ENCODE data around the gene ZAP70.
A peak's percentile ranks its signal among the peaks of the same experiment; 100 is the strongest.

Gene ZAP70

DNA sequence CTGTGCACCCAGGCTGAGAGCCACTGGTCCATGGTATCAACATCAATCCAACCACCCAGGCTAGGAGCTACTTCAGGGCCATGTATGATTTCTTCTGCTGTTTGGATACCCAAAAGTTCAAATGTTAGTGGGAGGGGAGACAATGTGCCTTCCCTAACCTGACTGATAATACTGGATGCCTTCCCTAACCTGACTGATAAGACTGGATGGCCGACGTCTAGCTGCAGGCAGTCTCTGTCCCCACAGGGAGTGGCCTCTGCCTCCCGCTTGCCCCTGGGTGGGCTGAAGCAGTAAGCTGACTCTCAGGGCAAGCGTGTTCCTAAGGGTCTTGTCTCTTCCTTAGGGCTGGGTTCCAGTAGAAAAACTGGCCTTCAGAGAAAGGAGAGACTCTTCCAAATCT, 65.8 kb downstream of the ZAP70 start:
- Histone ChIP-seq H2AFZ (ENCODE audit: low read depth, low read length) (no peak overlapping the region), H2BK12ac (ENCODE audit: low read length in 2 of 2) (no peak overlapping the region), H2AK5ac (ENCODE audit: low read length, severe bottlenecking) (no peak overlapping the region), H3K4ac (ENCODE audit: low read depth in 1 of 2, low read length in 2 of 2) (no peak overlapping the region), H3K9ac (ENCODE audit: low read length) (no peak overlapping the region), H3K4me3 (ENCODE audit: insufficient read depth in 1 of 2, low read depth in 1 of 2, low read length in 2 of 2) (no peak overlapping the region), H4K91ac (ENCODE audit: low read length) (no peak overlapping the region), H4K8ac (ENCODE audit: low read length) (no peak overlapping the region), H3K9me3 (ENCODE audit: control insufficient read depth, low read length) (no peaks in the 10 kb centered on the region), H3K14ac (ENCODE audit: low read length in 2 of 2) (peak overlapping the region in 1 of 2 experiments; percentile 77), H2BK120ac (ENCODE audit: low read depth, low read length) (no peak overlapping the region), H3K18ac (ENCODE audit: low read depth in 1 of 2, low read length in 2 of 2) (no peak overlapping the region), H2BK5ac (ENCODE audit: low read depth, low read length, poor library complexity, severe bottlenecking) (no peak overlapping the region), H3K4me2 (ENCODE audit: low read length, poor library complexity, severe bottlenecking) (no peak overlapping the region), H3K27ac (ENCODE audit: low read length, poor library complexity, severe bottlenecking) (no peak overlapping the region), H3K79me1 (replicated peaks; ENCODE audit: low read length, poor library complexity, severe bottlenecking) (peaks cover 16% of the 10 kb centered on the region), H2BK15ac (ENCODE audit: low read depth, poor library complexity, severe bottlenecking) (no peak overlapping the region), H3K27me3 (ENCODE audit: control insufficient read depth in 1 of 2, insufficient read depth in 1 of 2, low read length in 2 of 2) (no peaks in the 10 kb centered on the region), H3K4me1 (ENCODE audit: control insufficient read depth, insufficient read depth, low read depth, low read length) (no peaks in the 10 kb centered on the region), H3K23ac (ENCODE audit: low read length in 2 of 2) (no peak overlapping the region), H3K36me3 (ENCODE audit: control insufficient read depth in 1 of 2, insufficient read depth in 2 of 2, low read depth in 1 of 2, low read length in 2 of 2) (peaks cover 24 to 43% of the 10 kb centered on the region in 2 experiments)
- 98% methylated on average over 4 of the region's 4 CpGs for WGBS
- no peak for DNase-seq

DNA sequence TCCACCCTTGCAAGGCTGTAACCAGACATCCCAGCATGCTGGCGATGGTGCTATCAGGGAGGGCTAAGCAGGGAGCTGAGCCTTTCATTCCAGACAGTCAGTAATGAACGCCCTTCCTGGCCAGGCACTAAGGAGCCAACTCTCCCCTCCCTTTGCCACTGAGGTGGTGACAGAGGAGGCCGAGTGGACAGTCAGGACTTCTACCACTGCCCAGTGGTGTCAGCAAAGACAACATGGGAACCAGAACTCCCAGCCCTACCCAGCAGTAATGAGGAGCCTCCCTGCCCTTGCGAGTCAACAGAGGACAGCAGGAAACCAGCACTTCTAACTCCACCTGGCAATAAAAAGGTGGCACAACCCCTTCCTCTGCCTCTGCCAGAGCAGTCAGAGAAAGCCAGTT, 68.6 kb downstream of the ZAP70 start:
- peaks cover 17 to 21% of the 10 kb centered on the region in 2 experiments for H3K36me3 ChIP-seq (ENCODE audit: control insufficient read depth in 1 of 2, insufficient read depth in 2 of 2, low read depth in 1 of 2, low read length in 2 of 2)
- no peaks in the 10 kb centered on the region for H3K9me3 ChIP-seq (ENCODE audit: control insufficient read depth, low read length)
- no peak overlapping the region for H3K9ac ChIP-seq (ENCODE audit: low read length)
- H3K27ac ChIP-seq (ENCODE audit: low read length, poor library complexity, severe bottlenecking): no peak overlapping the region
- no peak for DNase-seq
- no peak overlapping the region for H2BK120ac ChIP-seq (ENCODE audit: low read depth, low read length)
- H4K91ac ChIP-seq (ENCODE audit: low read length): peak overlapping the region; percentile 68
- no peak overlapping the region for H2AK5ac ChIP-seq (ENCODE audit: low read length, severe bottlenecking)
- H3K4ac ChIP-seq (ENCODE audit: low read depth in 1 of 2, low read length in 2 of 2): no peak overlapping the region
- 90% methylated on average over 4 of the region's 4 CpGs for WGBS
- no peak overlapping the region for H2BK5ac ChIP-seq (ENCODE audit: low read depth, low read length, poor library complexity, severe bottlenecking)
- no peak overlapping the region for H2BK15ac ChIP-seq (ENCODE audit: low read depth, poor library complexity, severe bottlenecking)
- H2AFZ ChIP-seq (ENCODE audit: low read depth, low read length): no peak overlapping the region
- peak overlapping the region in 1 of 2 experiments; percentile 58 for H3K18ac ChIP-seq (ENCODE audit: low read depth in 1 of 2, low read length in 2 of 2)
- H3K79me1 ChIP-seq (replicated peaks; ENCODE audit: low read length, poor library complexity, severe bottlenecking): peaks cover 16% of the 10 kb centered on the region
- H2BK12ac ChIP-seq (ENCODE audit: low read length in 2 of 2): peak overlapping the region in 1 of 2 experiments; percentile 50
- no peak overlapping the region for H3K4me2 ChIP-seq (ENCODE audit: low read length, poor library complexity, severe bottlenecking)
- H3K27me3 ChIP-seq (ENCODE audit: control insufficient read depth in 1 of 2, insufficient read depth in 1 of 2, low read length in 2 of 2): no peaks in the 10 kb centered on the region
- H3K14ac ChIP-seq (ENCODE audit: low read length in 2 of 2): no peak overlapping the region
- no peak overlapping the region for H3K23ac ChIP-seq (ENCODE audit: low read length in 2 of 2)
- H3K4me3 ChIP-seq (ENCODE audit: insufficient read depth in 1 of 2, low read depth in 1 of 2, low read length in 2 of 2): no peak overlapping the region
- no peak overlapping the region for H4K8ac ChIP-seq (ENCODE audit: low read length)
- no peaks in the 10 kb centered on the region for H3K4me1 ChIP-seq (ENCODE audit: control insufficient read depth, insufficient read depth, low read depth, low read length)

DNA sequence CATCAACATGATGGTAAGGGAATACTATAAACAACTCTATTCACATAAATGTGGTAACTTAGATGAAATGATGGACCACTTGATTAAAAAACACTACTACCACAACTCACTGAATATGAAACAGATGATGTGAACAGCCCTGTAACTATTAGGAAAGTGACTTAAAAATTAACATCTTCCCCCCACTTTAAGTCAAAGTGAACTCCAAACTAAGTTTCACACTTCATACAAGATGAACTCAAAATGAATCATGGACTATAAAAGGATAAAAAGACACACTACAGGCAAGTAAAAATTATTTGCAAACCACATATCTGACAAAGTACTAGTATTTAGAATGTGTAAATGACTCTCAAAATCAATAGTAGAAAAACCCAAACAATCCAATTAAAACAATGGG, 71.6 kb downstream of the ZAP70 start:
- Histone ChIP-seq H2BK15ac (ENCODE audit: low read depth, poor library complexity, severe bottlenecking) (no peak overlapping the region), H2AFZ (ENCODE audit: low read depth, low read length) (no peak overlapping the region), H3K9ac (ENCODE audit: low read length) (no peak overlapping the region), H2BK5ac (ENCODE audit: low read depth, low read length, poor library complexity, severe bottlenecking) (no peak overlapping the region), H4K91ac (ENCODE audit: low read length) (no peak overlapping the region), H3K9me3 (ENCODE audit: control insufficient read depth, low read length) (no peaks in the 10 kb centered on the region), H3K27ac (ENCODE audit: low read length, poor library complexity, severe bottlenecking) (no peak overlapping the region), H3K18ac (ENCODE audit: low read depth in 1 of 2, low read length in 2 of 2) (no peak overlapping the region), H2BK120ac (ENCODE audit: low read depth, low read length) (no peak overlapping the region), H3K23ac (ENCODE audit: low read length in 2 of 2) (no peak overlapping the region), H3K4me2 (ENCODE audit: low read length, poor library complexity, severe bottlenecking) (no peak overlapping the region), H3K36me3 (ENCODE audit: control insufficient read depth in 1 of 2, insufficient read depth in 2 of 2, low read depth in 1 of 2, low read length in 2 of 2) (peaks cover 29 to 37% of the 10 kb centered on the region in 2 experiments), H4K8ac (ENCODE audit: low read length) (no peak overlapping the region), H3K4me3 (ENCODE audit: insufficient read depth in 1 of 2, low read depth in 1 of 2, low read length in 2 of 2) (no peak overlapping the region), H3K79me1 (replicated peaks; ENCODE audit: low read length, poor library complexity, severe bottlenecking) (peaks cover 23% of the 10 kb centered on the region), H3K27me3 (ENCODE audit: control insufficient read depth in 1 of 2, insufficient read depth in 1 of 2, low read length in 2 of 2) (no peaks in the 10 kb centered on the region), H3K4me1 (ENCODE audit: control insufficient read depth, insufficient read depth, low read depth, low read length) (no peaks in the 10 kb centered on the region), H2BK12ac (ENCODE audit: low read length in 2 of 2) (no peak overlapping the region), H3K4ac (ENCODE audit: low read depth in 1 of 2, low read length in 2 of 2) (no peak overlapping the region), H3K14ac (ENCODE audit: low read length in 2 of 2) (no peak overlapping the region), H2AK5ac (ENCODE audit: low read length, severe bottlenecking) (no peak overlapping the region)
- DNase-seq: no peak

DNA sequence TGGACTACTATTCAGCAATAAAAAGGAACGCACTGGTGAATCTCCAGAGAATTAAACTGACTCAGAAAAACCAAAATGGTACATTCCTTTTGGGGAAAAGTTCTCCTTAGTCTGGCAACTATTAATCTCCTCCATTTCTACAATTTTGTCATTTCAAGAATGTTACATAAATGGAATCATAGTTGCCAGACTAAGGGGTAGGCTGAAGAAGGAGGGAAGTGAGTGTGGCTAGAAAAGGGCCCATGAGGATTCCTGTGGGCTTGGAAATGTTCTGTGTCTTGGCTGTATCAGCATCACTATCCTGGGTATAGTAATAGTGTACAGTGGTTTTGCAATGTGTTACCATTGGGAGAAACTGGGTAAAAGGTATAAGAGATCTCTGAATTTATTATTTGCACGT, 72.4 kb downstream of the ZAP70 start:
- peaks cover 28 to 38% of the 10 kb centered on the region in 2 experiments for H3K36me3 ChIP-seq (ENCODE audit: control insufficient read depth in 1 of 2, insufficient read depth in 2 of 2, low read depth in 1 of 2, low read length in 2 of 2)
- H3K4me3 ChIP-seq (ENCODE audit: insufficient read depth in 1 of 2, low read depth in 1 of 2, low read length in 2 of 2): no peak overlapping the region
- H3K27ac ChIP-seq (ENCODE audit: low read length, poor library complexity, severe bottlenecking): no peak overlapping the region
- H3K9me3 ChIP-seq (ENCODE audit: control insufficient read depth, low read length): no peaks in the 10 kb centered on the region
- DNase-seq: no peak
- H3K14ac ChIP-seq (ENCODE audit: low read length in 2 of 2): no peak overlapping the region
- H2AK5ac ChIP-seq (ENCODE audit: low read length, severe bottlenecking): no peak overlapping the region
- no peak overlapping the region for H2BK15ac ChIP-seq (ENCODE audit: low read depth, poor library complexity, severe bottlenecking)
- no peaks in the 10 kb centered on the region for H3K27me3 ChIP-seq (ENCODE audit: control insufficient read depth in 1 of 2, insufficient read depth in 1 of 2, low read length in 2 of 2)
- H2AFZ ChIP-seq (ENCODE audit: low read depth, low read length): no peak overlapping the region
- no peak overlapping the region for H2BK5ac ChIP-seq (ENCODE audit: low read depth, low read length, poor library complexity, severe bottlenecking)
- no peak overlapping the region for H3K18ac ChIP-seq (ENCODE audit: low read depth in 1 of 2, low read length in 2 of 2)
- no peak overlapping the region for H3K4me2 ChIP-seq (ENCODE audit: low read length, poor library complexity, severe bottlenecking)
- no peak overlapping the region for H3K23ac ChIP-seq (ENCODE audit: low read length in 2 of 2)
- H3K79me1 ChIP-seq (replicated peaks; ENCODE audit: low read length, poor library complexity, severe bottlenecking): peaks cover 19% of the 10 kb centered on the region
- H3K4ac ChIP-seq (ENCODE audit: low read depth in 1 of 2, low read length in 2 of 2): no peak overlapping the region
- WGBS: 100% methylated on average over 2 of the region's 2 CpGs
- H3K9ac ChIP-seq (ENCODE audit: low read length): no peak overlapping the region
- no peak overlapping the region for H4K91ac ChIP-seq (ENCODE audit: low read length)
- H4K8ac ChIP-seq (ENCODE audit: low read length): no peak overlapping the region
- no peak overlapping the region for H2BK12ac ChIP-seq (ENCODE audit: low read length in 2 of 2)
- no peak overlapping the region for H2BK120ac ChIP-seq (ENCODE audit: low read depth, low read length)
- H3K4me1 ChIP-seq (ENCODE audit: control insufficient read depth, insufficient read depth, low read depth, low read length): no peaks in the 10 kb centered on the region
